Stimulated activated CD4-positive, alpha-beta T cell treated with anti-CD3 and anti-CD28 coated beads, Interleukin-4, amount 100 ng/mL, for 24 hours (primary cell): ENCODE measurements around the gene MEGF8.
"Not testable (repeated sequence)": the region's sequence is repeated elsewhere in the genome, so short reads cannot be mapped to it uniquely, and the experiment has no call there.

Experiments used
- DNase-seq: peaks from one replicate; pipeline ENCODE4 v3.0.0-alpha.2; 2020

The MEGF8 gene

GRCh38 chr19:42306646-42307045, 18.8 kb upstream of the MEGF8 start:
- DNase-seq: no peak

DNA sequence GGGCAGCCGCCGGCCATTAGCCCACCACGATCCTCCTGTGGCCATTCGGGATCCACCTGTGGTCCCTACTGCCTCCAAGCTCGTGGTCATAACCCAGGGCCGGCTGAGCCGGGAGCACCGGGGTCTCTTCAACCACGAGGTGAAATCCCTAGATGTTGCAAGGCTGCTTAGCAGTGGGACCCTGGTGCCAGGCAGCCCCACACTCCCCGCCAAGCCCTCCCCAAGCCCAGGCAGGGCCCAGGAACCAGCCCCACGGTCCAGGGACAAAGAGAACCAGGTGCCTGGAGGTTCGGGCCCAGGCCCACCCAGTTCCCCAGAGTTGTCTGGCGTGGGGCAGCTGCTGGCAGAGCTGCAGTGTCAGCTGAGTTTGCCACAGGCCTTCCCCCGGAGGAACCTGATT, 15.7 kb upstream of the MEGF8 start:
- no peak for DNase-seq

- no peak for DNase-seq
Measured at GRCh38 chr19:42311657-42312056, 13.8 kb upstream of the MEGF8 start.

- no peak for DNase-seq
Measured at GRCh38 chr19:42312370-42312769, 13.1 kb upstream of the MEGF8 start.

- DNase-seq: peak; percentile 35
Measured at GRCh38 chr19:42313096-42313839, 12.2 kb upstream of the MEGF8 start, which contains the start of gene TMEM145. TSS of gene TMEM145 (plus strand) at chr19:42313309. CDS start at chr19:42313377, 68 bp downstream.

DNA sequence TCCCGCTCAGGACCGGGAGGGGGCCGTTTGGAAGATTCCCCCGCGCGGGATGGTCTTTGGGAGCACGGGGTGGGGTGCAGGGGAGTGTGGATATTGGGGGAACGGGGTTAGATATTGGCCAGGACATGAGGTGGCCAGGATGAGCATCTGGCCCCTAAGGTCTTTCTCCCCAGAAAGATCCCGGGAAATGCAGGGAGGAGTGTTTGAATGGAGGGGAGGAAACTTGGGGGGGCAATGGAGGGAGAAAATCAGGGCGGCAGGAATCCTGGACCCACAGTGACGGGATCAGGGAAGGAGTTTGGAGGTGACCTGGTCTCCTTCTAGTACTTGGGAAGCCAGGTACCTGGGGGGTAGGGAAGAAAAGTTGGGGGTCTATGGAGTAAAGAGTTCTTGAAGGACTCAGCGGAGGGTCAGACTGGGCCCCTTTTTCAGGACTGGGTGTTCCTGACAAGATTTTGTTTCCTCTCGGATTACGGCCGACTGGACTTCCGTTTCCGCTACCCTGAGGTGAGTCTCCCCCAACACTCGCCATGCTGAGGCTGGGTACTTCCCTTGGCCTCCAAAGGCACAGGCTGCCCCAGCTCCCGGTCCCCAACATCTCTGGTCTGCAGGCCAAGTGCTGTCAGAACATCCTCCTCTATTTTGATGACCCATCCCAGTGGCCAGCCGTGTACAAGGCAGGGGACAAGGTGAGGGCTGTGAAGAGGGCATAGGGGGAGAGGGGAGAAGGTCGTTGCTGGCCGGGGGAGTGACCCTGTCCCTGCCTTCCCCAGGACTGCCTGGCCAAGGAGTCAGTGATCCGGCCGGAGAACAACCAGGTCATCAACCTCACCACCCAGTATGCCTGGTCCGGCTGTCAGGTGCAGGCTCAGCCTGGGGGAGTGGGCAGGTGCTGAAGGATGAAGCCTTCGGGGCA, 11.3 kb upstream of the MEGF8 start:
- no peak for DNase-seq

GRCh38 chr19:42315024-42315423, 10.4 kb upstream of the MEGF8 start:
- DNase-seq: no peak

DNA sequence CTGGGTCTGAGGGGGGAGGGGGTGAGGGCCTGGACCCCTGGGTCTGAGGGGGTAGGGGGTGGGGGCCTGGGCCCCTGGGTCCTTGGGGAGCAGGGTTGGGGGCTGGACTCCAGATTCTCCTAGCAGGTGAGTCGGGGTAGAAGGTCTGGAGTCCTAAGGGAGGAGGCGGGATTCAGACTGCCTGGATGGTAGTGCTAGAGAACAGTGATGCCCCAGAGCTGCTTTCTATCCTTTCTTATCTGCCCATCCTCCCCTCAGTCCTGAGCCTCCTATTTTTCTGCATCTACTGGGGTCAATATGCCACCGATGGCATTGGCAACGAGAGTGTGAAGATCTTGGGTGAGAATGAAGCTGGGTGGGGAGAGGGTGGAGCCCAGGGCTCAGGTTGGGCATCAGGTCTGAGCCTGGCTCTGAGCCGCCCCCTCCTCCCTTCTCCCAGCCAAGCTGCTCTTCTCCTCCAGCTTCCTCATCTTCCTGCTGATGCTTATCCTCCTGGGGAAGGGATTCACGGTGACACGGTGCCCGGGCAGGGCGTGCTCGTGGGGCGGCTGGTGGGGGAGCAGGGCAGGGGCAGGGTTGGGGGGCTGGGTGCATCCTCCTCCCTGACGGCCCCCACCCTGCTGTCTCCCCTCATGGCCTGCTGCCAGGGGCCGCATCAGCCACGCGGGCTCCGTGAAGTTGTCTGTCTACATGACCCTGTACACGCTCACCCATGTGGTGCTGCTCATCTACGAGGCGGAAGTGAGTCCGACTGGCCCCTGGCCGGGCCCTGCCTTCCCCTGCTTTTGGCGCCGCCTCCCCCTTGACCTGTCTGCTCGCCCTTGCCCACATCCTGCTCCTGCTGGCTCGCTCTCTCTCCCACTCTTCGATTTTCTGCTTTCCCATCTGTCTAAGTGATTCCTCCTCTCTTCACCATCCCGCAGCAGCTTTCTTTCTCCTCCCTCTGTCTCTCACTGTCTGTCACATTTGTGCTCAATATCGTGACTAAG, 8.9 kb upstream of the MEGF8 start:
- no peak for DNase-seq

DNA sequence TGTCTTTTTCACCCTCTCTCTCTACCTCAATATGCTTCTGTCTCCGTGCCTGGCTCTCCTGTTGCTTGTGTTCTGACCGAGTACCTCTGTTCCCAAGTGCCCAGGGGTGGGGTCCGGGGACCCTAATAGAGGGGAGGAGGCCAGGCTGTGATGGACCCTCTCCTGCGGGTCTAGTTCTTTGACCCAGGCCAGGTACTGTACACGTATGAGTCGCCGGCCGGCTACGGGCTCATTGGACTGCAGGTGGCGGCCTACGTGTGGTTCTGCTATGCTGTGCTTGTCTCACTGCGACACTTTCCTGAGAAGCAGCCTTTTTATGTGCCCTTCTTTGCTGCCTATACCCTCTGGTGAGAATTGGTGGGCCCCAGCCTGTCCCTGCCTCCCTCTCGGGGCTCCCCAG, 7.9 kb upstream of the MEGF8 start:
- DNase-seq: no peak

GRCh38 chr19:42322305-42322704, 3.1 kb upstream of the MEGF8 start:
- no peak for DNase-seq

DNA sequence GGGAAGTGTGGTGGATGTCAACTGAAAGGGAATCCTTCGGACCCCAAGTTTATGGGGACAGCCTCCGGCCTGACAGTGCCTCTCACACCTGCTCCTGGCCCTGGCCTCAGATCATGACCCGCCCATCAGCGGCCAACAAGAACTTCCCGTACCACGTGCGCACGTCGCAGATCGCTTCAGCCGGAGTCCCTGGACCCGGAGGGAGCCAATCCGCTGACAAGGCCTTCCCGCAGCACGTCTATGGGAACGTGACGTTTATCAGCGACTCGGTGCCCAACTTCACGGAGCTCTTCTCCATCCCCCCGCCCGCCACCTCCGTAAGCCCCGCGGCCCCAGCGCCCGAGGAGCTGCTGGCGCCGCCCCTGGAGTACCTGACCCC, 2.0 kb upstream of the MEGF8 start:
- no peak for DNase-seq

DNA sequence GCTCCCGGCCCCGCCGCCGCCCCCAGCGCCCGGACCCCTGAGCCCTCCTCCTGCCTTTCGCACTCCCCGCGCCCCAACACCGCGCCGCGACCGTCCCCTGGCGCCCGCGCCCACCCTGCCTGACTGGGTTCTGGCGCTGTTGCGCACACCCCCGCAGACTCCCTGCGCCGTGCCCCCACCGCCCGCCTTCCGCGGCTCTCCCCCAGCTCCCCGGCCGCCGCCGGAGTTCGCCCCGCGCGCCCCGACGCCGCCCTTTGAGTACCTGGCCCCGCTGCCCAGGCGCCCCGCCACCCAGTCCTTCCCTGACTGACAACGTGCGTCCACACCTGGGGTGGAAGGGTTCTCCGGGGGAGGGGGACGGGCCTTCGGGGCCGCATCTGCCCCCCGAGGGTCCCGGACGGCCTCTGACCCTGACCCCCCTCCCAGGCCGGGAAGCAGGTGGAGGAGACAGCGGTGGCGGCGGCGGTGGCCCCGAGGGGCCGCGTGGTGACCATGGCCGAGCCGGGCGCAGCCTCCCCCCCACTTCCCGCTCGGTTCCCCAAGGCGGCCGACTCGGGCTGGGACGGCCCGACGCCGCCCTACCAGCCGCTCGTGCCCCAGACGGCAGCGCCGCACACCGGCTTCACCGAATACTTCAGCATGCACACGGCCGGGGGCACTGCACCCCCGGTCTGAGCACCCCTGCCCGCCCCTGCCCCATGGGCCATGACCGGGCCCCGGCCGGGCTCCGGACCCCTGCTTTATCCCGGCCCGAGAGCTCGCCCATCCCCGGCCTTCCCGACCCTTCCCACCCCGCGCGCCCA, 1.4 kb upstream of the MEGF8 start:
- no peak for DNase-seq

DNA sequence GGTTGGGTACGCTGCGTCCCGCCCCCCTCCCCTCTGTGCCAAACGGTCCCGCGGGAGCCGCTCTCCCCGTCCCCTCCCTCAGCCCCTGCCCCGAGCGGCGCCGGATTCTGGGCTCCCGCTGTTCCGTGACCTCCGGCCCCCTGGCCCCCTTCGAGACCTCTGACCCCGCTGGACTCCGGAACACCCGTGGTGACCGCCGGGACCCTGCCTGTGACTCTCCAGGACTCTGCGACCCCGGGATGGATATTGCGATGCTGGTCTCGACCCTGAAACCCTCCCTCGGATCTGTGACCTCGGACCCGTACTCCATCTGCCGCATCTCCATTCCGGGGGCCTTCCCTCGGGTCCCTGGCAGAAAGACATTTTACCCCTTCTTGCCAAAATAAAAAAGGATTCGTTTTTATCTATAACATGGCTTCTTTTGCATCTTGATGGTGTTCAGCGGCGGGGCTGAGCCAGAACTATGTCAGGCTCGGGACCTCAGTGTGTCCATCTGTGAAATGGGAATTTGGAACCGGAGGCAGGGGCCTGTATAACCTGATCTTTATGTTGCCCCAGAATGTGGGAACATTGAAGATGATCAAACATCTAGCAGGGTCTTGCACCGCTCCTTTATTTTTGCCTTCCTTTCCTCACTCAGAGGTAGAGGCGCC, 654 bp upstream of the MEGF8 start:
- no peak for DNase-seq

- DNase-seq: no peak
Measured at GRCh38 chr19:42325896-42326771, 699 bp downstream of the MEGF8 start.

GRCh38 chr19:42326969-42327368, 1.5 kb downstream of the MEGF8 start:
- DNase-seq: no peak

- DNase-seq: no peak
Measured at GRCh38 chr19:42327381-42327780, 1.9 kb downstream of the MEGF8 start.

GRCh38 chr19:42328106-42328505, 2.7 kb downstream of the MEGF8 start:
- no peak for DNase-seq

GRCh38 chr19:42328854-42329253, 3.4 kb downstream of the MEGF8 start:
- no peak for DNase-seq

DNA sequence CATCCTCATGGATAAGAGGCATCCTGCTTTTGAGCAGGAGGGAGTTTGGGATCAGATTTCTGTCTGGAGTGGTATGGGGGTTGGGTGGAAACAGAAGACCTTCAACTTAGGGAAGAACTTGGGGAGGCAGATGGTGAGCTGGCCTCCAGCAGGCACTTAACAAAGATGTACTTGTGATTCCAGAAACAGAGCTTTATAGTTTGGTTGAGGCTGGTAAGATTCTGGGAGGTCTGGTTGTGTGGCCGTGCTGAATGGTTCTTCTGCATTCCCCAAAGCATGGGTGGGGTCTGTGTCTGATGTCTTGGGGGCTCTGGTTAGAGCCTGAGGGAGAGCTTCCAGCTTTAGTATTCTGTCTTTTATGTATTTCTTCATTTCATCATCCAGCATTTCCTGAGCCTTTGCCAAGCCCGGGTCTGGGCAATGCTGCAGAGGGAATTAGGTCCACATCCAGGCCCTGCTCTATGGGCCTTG, 4.8 kb downstream of the MEGF8 start:
- DNase-seq: no peak

- not testable (repeated sequence) for DNase-seq
Measured at GRCh38 chr19:42331333-42331732, 5.9 kb downstream of the MEGF8 start.
